ENCODE measurements around the gene EPX.
"Not testable (repeated sequence)": the region's sequence is repeated elsewhere in the genome, so short reads cannot be mapped to it uniquely, and the experiment has no call there.

The EPX gene

GRCh38 chr17:58192612-58193011, at the start of gene EPX:
Gene EPX (plus strand): TSS chr17:58192726. CDS start chr17:58192847, 121 bp downstream.
- no peak for DNase-seq

- DNase-seq, result not testable (repeated sequence)
These were observed 49.2 kb upstream of the EPX start for GRCh38 chr17:58143335-58143734.

- no peak for DNase-seq
These were observed 47.7 kb upstream of the EPX start for GRCh38 chr17:58144801-58145200.

GRCh38 chr17:58147930-58148434, 44.5 kb upstream of the EPX start, which contains the start of gene OR4D1:
Gene OR4D1 (plus strand): TSS chr17:58148384. CDS start chr17:58155154, 6,770 bp downstream.
- DNase-seq, result no peak

- no peak for DNase-seq
These were observed 43.9 kb upstream of the EPX start for GRCh38 chr17:58148609-58149008.

GRCh38 chr17:58150394-58150793, 42.1 kb upstream of the EPX start:
- DNase-seq, result peak in 1 of 2 experiments; percentile 48

- no peak for DNase-seq
These were observed 39.5 kb upstream of the EPX start for GRCh38 chr17:58153046-58153445.

GRCh38 chr17:58153671-58154070, 38.9 kb upstream of the EPX start:
- no peak for DNase-seq

GRCh38 chr17:58156839-58157803, 35.4 kb upstream of the EPX start:
- DNase-seq, result peak; percentile 58 to 84

- DNase-seq, result no peak
These were observed 34.3 kb upstream of the EPX start for GRCh38 chr17:58158181-58158580.

- DNase-seq, result no peak
These were observed 31.0 kb upstream of the EPX start for GRCh38 chr17:58161566-58161965.

GRCh38 chr17:58165981-58166380, 26.5 kb upstream of the EPX start:
- no peak for DNase-seq

GRCh38 chr17:58166682-58167081, 25.8 kb upstream of the EPX start, which contains the start of gene OR4D2:
Gene OR4D2 (plus strand): TSS chr17:58166982. CDS start chr17:58169656, 2,674 bp downstream.
- DNase-seq, result no peak

- no peak for DNase-seq
These were observed 21.9 kb upstream of the EPX start for GRCh38 chr17:58170622-58171021.

- DNase-seq, result peak; percentile 53 to 87
These were observed 20.0 kb upstream of the EPX start for GRCh38 chr17:58172369-58173071.

GRCh38 chr17:58174871-58175270, 17.7 kb upstream of the EPX start:
- DNase-seq, result no peak

GRCh38 chr17:58176200-58176599, 16.3 kb upstream of the EPX start:
- DNase-seq, result no peak

GRCh38 chr17:58181796-58182195, 10.7 kb upstream of the EPX start:
- DNase-seq, result no peak

GRCh38 chr17:58183514-58183913, 9.0 kb upstream of the EPX start:
- DNase-seq, result no peak

- DNase-seq, result no peak
These were observed 8.1 kb upstream of the EPX start for GRCh38 chr17:58184308-58184985.

GRCh38 chr17:58184986-58185761, 7.4 kb upstream of the EPX start:
- no peak for DNase-seq

GRCh38 chr17:58186591-58186990, 5.9 kb upstream of the EPX start:
- DNase-seq, result no peak

Measured in NCI-H524 (cell line).